HL-60 (cell line): ENCODE measurements around the gene PRRC2B.

Source experiments
- DNase-seq, 2 experiments: peaks; one replicate each; pipeline ENCODE4 v3.0.0-alpha.2; 2010 to 2020; ENCODE audit warnings: low read depth in 1 of 2, low spot score in 1 of 2
- H3K27ac ChIP-seq: fragments of 250-450 bp; sonication (Bioruptor Pico); replicated peaks from 2 replicates; pipeline ENCODE4 v1.5.1; 2020; ENCODE audit warnings: mild to moderate bottlenecking, moderate library complexity
- H3K27me3 ChIP-seq: fragments of 250-450 bp; sonication (Bioruptor Pico); 2 replicates; pipeline ENCODE4 v1.5.1; 2021; ENCODE audit warnings: mild to moderate bottlenecking, moderate library complexity; ENCODE audit not compliant: insufficient read depth, poor library complexity, severe bottlenecking
- H3K4me3 ChIP-seq: replicated peaks from 2 replicates; pipeline ENCODE4 v1.5.1; 2011; ENCODE audit warnings: mild to moderate bottlenecking, control low read depth, low read length; ENCODE audit not compliant: insufficient read depth
- CTCF ChIP-seq: IDR thresholded peaks from one replicate; pipeline ENCODE4 v1.5.1; 2011; ENCODE audit warnings: low read length, control low read depth, inconsistent platforms; ENCODE audit not compliant: insufficient read depth
- GABPA ChIP-seq: IDR thresholded peaks from 2 replicates; pipeline ENCODE4 v1.6.1; 2012; ENCODE audit warnings: low read depth
- POLR2AphosphoS5 ChIP-seq: IDR thresholded peaks from 2 replicates; pipeline ENCODE4 v1.6.1; 2012; ENCODE audit warnings: low read depth
- REST ChIP-seq: IDR thresholded peaks from 2 replicates; pipeline ENCODE4 v1.6.1; 2012; ENCODE audit warnings: low read depth; ENCODE audit not compliant: insufficient replicate concordance
- SPI1 ChIP-seq: IDR thresholded peaks from 2 replicates; pipeline ENCODE4 v1.6.1; 2012; ENCODE audit warnings: low read depth, mild to moderate bottlenecking, borderline replicate concordance

The PRRC2B gene

DNA sequence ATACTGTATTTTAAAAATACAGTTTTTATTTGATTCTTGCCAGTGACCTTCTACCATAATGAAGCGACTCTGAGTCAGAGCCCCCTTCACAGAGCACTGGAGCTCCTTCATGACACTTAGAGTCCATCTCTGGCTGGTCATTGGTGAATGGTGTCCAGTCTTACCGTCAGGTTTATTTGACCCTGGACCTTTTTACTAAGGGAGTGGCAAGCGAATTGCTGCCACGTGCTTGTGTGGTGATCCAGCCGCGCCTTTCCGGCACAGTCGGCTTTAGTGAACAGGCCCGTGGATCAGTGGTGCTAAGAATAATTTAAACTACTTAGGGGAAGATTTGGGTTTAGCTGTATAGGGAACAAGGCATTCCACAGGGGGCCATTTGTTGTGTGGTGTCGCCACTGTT is 48.5 kb downstream of the PRRC2B start:
- DNase-seq = no peak
- Histone ChIP-seq H3K4me3 (no peak overlapping the region), H3K27me3 (no peaks in the 10 kb centered on the region), H3K27ac (no peak overlapping the region)
- no peak for TF ChIP-seq REST
- no peak for TF ChIP-seq SPI1
- TF ChIP-seq GABPA = no peak
- no peak for TF ChIP-seq CTCF
- TF ChIP-seq POLR2AphosphoS5 = no peak

DNA sequence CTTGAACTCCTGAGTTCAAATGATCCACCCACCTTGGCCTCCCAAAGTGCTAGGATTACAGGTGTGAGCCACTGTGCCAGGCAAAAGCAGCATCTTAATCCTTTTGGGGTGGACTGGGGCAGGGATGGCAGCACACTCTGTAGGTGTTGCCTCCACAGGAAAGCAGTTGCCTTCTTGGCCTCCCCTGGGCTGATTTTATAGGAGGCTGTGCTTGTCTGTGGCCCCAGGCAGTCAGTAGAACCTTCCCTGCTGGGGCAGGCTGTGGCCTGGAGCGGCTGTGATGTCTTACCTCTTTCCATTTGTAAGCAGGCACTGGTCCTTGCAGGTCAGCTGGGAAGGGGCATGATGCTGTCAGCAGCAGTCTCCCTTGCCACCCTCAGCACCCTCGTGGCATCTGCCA is 49.8 kb downstream of the PRRC2B start:
- no peaks in the 10 kb centered on the region for H3K27me3 ChIP-seq
- no peak for TF ChIP-seq GABPA
- no peak for TF ChIP-seq POLR2AphosphoS5
- no peak for TF ChIP-seq REST
- no peak for TF ChIP-seq CTCF
- no peak for TF ChIP-seq SPI1
- no peak overlapping the region for H3K4me3 ChIP-seq
- H3K27ac ChIP-seq = no peak overlapping the region
- DNase-seq = no peak

DNA sequence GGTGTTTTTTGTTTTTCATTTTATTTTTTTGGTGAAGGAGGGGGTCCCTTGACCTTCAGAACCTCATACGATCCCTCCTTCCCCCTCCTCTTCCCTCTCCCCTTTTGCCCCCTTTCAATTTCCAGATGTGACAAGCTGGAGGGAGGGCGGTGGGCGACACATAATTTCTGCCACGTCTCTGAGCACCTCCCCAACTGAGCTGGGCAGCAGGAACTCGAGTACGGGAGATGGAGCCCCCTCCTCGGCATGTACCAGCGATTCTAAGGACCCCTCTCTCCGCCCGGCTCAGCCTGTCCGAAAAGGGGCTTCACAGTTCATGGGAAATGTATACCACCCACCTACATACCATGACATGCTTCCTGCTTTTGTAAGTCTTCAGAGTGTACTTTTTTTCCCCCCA is 52.4 kb downstream of the PRRC2B start:
- Histone ChIP-seq H3K4me3 (no peak overlapping the region), H3K27ac (no peak overlapping the region), H3K27me3 (no peaks in the 10 kb centered on the region)
- no peak for DNase-seq
- TF ChIP-seq REST = no peak
- no peak for TF ChIP-seq CTCF
- TF ChIP-seq POLR2AphosphoS5 = no peak
- no peak for TF ChIP-seq SPI1
- TF ChIP-seq GABPA = no peak
